ENCODE data around the gene SORCS1.

Gene SORCS1

DNA sequence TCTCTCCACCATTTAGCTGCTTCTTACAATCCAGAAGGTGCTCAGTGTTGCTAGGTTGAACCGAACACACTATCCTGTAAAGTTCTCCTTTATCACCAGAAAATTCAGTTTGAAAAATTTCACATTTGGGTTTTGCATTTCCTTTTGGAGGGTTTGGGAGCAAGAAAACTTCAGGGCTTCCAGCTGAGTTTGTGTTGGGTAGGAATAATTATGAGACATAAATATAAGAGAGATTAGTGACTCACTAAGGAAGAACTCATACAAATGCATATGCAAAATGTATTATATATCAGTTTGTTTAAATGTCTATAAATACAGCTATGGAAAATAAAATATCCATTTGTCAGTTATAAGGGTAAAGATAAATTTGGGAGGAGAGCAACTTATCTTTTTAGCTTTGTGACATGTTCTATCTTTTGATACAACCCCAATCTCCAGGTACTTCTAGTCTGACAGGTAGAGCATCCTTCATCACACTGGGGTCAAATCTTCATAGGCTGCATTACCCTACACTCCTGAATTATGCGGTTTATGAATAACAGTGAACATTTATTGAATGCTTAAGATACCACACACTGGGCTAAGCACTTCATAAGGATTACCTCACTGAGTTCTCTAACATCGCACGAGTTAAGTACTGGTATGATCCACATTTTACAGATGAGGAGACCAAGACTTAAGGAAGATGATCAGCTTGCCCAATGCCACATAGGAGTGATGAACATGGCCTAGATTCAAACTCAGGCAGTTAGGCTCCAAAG, 304.4 kb downstream of the SORCS1 start:
- Histone ChIP-seq H2AFZ (ENCODE audit: low read depth, low read length) (no peak overlapping the region), H3K4me3 (ENCODE audit: low read length) (no peak overlapping the region), H3K36me3 (ENCODE audit: insufficient read depth, low read length) (no peaks in the 10 kb centered on the region), H3K4me1 (ENCODE audit: insufficient read depth, low read length) (no peaks in the 10 kb centered on the region), H3K9me3 (ENCODE audit: low read length) (no peaks in the 10 kb centered on the region), H3K27me3 (ENCODE audit: insufficient read depth, low read length) (no peaks in the 10 kb centered on the region)

DNA sequence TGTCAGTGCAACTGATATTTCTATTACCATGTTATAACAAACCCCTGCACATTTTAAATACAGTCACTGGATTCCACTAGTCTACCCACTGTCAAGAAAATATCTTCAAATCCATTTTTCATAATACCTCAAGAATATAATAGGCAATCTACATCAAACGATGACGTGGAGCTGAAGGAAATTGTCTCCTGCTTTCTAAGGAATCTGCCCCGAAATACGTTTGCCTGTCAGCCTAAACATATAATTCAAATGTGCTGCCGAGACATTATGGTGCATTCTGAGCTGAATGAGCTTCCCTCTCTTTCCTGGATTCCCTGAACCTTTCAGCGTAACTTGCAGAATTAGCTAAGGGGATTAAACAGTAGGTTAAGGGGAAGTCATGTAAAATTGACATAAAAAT, 306.8 kb downstream of the SORCS1 start:
- H3K27me3 ChIP-seq (ENCODE audit: insufficient read depth, low read length): no peaks in the 10 kb centered on the region
- H2AFZ ChIP-seq (ENCODE audit: low read depth, low read length): no peak overlapping the region
- H3K9me3 ChIP-seq (ENCODE audit: low read length): no peaks in the 10 kb centered on the region
- no peak overlapping the region for H3K4me3 ChIP-seq (ENCODE audit: low read length)
- H3K36me3 ChIP-seq (ENCODE audit: insufficient read depth, low read length): no peaks in the 10 kb centered on the region
- no peaks in the 10 kb centered on the region for H3K4me1 ChIP-seq (ENCODE audit: insufficient read depth, low read length)

DNA sequence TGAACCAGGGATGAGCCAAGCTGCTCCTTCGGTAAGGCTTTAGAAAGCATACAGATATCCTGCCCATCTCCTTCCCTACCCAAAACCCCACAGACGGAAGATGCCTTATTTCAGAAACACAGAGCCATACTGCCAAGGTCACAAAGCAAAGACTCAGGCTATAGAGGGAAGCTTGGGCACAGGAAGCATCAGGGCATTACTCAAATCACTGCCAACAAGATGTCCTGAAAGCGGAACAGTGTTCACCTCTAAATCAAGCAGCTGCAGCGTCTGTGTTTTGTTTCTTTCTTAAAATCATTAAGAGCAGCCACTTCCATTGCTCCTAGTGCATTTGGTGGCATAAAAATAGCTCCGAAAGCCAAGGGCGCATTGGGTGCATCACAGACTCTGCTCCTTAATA, 307.3 kb downstream of the SORCS1 start:
- no peaks in the 10 kb centered on the region for H3K9me3 ChIP-seq (ENCODE audit: low read length)
- H2AFZ ChIP-seq (ENCODE audit: low read depth, low read length): no peak overlapping the region
- no peaks in the 10 kb centered on the region for H3K27me3 ChIP-seq (ENCODE audit: insufficient read depth, low read length)
- H3K36me3 ChIP-seq (ENCODE audit: insufficient read depth, low read length): no peaks in the 10 kb centered on the region
- no peak overlapping the region for H3K4me3 ChIP-seq (ENCODE audit: low read length)
- H3K4me1 ChIP-seq (ENCODE audit: insufficient read depth, low read length): no peaks in the 10 kb centered on the region

DNA sequence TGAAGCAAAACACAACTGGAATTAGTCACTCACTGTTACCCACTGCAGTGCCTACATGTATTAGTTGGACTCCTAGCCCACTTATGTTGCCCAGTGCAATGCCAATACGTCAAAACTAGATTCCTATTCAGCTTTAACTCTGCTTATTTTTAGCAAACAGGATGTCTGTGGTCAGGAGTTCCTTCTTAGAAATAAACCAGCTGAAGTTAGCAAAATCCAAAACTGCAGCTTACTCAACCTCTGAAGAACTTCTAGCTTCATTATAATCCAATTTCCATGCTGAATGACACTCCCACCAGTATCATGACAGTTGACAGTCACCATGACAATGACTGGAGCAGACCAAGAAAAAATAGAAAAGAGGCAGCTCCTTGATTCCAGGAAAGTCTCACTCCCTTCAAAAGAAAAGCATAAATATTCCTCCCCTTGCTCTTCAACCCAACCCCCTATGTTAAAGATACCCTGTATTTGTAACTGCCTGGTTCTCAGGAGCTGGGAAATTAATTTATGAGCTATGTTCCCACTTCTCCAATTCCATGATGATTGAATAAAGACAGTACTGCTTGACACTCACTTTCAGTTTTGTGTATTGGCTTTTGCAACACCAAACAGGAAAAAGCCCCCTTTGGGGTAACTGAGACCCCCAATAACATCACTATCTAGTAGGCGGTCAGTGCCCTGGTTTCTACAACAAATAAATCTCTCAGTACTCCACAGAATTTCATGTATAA, 327.4 kb downstream of the SORCS1 start:
- H3K27me3 ChIP-seq (ENCODE audit: insufficient read depth, low read length): no peaks in the 10 kb centered on the region
- no peaks in the 10 kb centered on the region for H3K36me3 ChIP-seq (ENCODE audit: insufficient read depth, low read length)
- no peak overlapping the region for H3K4me3 ChIP-seq (ENCODE audit: low read length)
- H2AFZ ChIP-seq (ENCODE audit: low read depth, low read length): no peak overlapping the region
- H3K4me1 ChIP-seq (ENCODE audit: insufficient read depth, low read length): no peaks in the 10 kb centered on the region
- H3K9me3 ChIP-seq (ENCODE audit: low read length): no peaks in the 10 kb centered on the region

DNA sequence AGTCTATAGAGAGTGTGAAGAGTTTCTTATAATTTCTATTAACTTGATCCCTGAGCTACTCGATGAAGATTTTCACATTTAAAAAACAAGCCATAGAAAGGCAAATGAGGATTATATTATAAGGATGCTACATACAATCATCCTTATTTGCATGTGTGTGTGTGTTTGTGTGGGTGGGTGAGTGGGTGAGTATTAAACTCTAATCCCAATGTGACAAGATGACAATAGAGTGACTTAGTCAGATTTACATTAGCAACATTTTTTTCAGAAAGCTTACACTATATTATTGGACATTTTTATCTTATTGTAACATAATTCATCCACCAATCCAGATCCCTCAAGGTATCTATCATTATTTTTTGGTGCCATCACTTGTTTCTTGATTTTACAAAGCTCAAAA, 331.7 kb downstream of the SORCS1 start:
- H3K9me3 ChIP-seq (ENCODE audit: low read length): no peaks in the 10 kb centered on the region
- no peaks in the 10 kb centered on the region for H3K36me3 ChIP-seq (ENCODE audit: insufficient read depth, low read length)
- H3K4me1 ChIP-seq (ENCODE audit: insufficient read depth, low read length): no peaks in the 10 kb centered on the region
- H3K27me3 ChIP-seq (ENCODE audit: insufficient read depth, low read length): no peaks in the 10 kb centered on the region
- no peak overlapping the region for H2AFZ ChIP-seq (ENCODE audit: low read depth, low read length)
- H3K4me3 ChIP-seq (ENCODE audit: low read length): no peak overlapping the region

DNA sequence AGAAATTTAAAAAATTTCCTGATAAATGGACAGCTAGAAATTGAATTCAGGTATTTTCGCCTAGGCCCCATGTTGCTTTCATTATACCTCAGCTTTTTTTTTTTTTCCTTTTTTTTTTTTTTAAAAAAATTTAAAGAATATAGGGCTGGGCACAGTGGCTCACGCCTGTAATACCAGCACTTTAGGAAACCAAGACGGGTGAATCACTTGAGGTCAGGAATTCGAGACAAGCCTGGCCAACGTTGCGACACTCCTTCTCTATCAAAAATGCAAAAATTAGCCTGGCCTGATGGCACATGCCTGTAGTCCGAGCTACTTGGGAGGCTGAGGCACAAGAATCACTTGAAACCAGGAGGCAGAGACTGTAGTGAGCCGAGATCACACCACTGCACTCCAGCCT, 334.0 kb downstream of the SORCS1 start:
- Histone ChIP-seq H3K9me3 (ENCODE audit: low read length) (no peaks in the 10 kb centered on the region), H3K36me3 (ENCODE audit: insufficient read depth, low read length) (no peaks in the 10 kb centered on the region), H3K4me1 (ENCODE audit: insufficient read depth, low read length) (no peaks in the 10 kb centered on the region), H2AFZ (ENCODE audit: low read depth, low read length) (no peak overlapping the region), H3K27me3 (ENCODE audit: insufficient read depth, low read length) (no peaks in the 10 kb centered on the region), H3K4me3 (ENCODE audit: low read length) (no peak overlapping the region)

DNA sequence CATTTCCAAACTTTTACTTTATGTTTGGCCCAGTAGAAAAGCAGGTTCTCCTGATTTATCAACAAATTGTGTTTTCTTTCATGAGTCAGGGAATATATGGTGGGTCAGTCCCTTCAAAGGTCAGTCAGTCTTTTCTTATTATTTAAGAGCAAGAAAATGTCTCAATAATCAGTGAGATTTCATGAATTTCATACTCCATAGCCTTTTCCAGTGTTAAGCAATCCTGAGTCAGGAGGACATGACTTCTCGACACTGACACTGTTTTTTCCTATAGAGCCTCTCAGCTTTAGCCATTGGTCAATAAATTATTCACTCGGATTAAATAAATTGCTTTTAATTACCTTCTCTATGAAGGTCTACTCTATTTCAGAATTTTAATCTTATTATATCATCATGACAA, 334.5 kb downstream of the SORCS1 start:
- Histone ChIP-seq H3K36me3 (ENCODE audit: insufficient read depth, low read length) (no peaks in the 10 kb centered on the region), H3K4me1 (ENCODE audit: insufficient read depth, low read length) (no peaks in the 10 kb centered on the region), H2AFZ (ENCODE audit: low read depth, low read length) (no peak overlapping the region), H3K9me3 (ENCODE audit: low read length) (no peaks in the 10 kb centered on the region), H3K4me3 (ENCODE audit: low read length) (no peak overlapping the region), H3K27me3 (ENCODE audit: insufficient read depth, low read length) (no peaks in the 10 kb centered on the region)

DNA sequence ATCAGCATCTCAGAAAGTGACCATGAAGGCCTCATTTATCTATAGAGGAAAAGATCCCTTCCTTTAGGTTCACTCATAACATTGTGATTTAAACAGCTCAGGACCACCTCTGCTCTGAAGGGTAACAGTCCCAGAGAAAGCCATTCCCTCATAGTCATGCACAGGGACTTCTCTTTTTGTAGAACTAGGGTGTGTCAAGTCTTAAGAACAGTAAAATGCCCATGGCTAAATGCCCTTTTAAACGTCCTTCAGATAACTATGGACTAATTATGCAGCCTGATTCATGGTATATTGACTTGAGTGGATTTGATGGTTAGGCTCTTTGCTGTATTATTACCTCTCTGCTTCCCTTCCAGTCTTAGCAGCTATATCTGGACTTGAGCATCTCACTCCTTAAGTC, 337.8 kb downstream of the SORCS1 start:
- Histone ChIP-seq H3K4me1 (ENCODE audit: insufficient read depth, low read length) (no peaks in the 10 kb centered on the region), H3K27me3 (ENCODE audit: insufficient read depth, low read length) (no peaks in the 10 kb centered on the region), H3K36me3 (ENCODE audit: insufficient read depth, low read length) (no peaks in the 10 kb centered on the region), H3K9me3 (ENCODE audit: low read length) (no peaks in the 10 kb centered on the region), H2AFZ (ENCODE audit: low read depth, low read length) (no peak overlapping the region), H3K4me3 (ENCODE audit: low read length) (no peak overlapping the region)

DNA sequence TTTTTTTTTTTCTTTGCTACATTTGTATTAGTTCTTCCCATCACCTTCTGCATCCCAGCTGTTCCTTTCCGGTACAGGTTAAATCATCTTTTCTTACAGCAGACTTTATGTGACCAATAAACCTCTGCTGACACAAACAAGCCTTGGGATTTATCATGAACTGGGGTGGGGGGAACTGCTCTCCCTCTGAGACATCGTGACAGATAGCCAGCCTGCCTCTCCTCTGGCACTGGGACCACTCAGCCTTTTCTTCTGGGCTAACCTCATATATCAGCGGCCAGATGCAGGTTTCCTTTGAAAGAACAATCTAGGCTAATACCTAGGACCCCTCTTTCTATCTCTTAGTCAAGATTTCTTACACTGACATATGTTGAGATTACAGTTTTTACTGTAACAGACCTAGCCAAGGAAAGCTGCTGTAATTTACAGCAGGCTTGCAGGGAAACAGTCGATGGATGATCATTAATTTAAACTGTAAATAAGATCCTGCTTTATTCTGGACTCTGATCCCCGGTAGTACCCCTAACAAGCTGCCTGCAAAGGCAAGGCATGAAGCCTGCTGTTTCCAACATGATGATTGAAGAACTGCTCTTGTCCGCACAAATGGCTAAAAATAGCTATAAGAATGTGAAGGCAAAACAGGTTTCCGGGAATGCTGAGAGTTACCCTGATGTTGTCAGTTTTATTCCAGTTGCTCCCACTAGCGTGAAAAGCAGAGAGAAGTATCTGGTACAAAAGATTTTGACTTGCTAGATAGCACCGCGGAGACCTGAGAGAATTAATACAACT, 338.7 kb downstream of the SORCS1 start:
- Histone ChIP-seq H3K4me1 (ENCODE audit: insufficient read depth, low read length) (no peaks in the 10 kb centered on the region), H2AFZ (ENCODE audit: low read depth, low read length) (no peak overlapping the region), H3K4me3 (ENCODE audit: low read length) (no peak overlapping the region), H3K27me3 (ENCODE audit: insufficient read depth, low read length) (no peaks in the 10 kb centered on the region), H3K9me3 (ENCODE audit: low read length) (no peaks in the 10 kb centered on the region), H3K36me3 (ENCODE audit: insufficient read depth, low read length) (no peaks in the 10 kb centered on the region)

DNA sequence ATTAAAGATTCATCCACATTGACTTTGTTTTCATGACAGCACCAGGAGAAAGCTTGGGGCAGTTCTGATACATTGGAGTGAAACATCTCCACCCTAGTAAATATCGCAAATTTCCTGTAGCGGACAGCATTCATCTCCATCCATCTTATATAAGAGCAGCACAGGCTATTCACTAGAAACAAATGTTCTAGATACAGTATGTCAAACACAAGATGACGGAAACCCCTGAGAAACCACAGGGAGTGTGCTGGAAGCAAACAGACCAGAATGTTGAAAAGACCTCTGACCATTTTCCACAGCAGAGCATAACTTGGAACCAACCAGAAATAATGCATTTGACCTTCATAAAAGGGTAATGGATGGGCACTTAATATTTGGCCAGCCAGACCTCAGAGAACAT, 343.9 kb downstream of the SORCS1 start:
- H3K9me3 ChIP-seq (ENCODE audit: low read length): no peaks in the 10 kb centered on the region
- H3K4me3 ChIP-seq (ENCODE audit: low read length): no peak overlapping the region
- H3K4me1 ChIP-seq (ENCODE audit: insufficient read depth, low read length): peaks cover 2% of the 10 kb centered on the region
- H3K36me3 ChIP-seq (ENCODE audit: insufficient read depth, low read length): no peaks in the 10 kb centered on the region
- H3K27me3 ChIP-seq (ENCODE audit: insufficient read depth, low read length): no peaks in the 10 kb centered on the region
- H2AFZ ChIP-seq (ENCODE audit: low read depth, low read length): no peak overlapping the region

DNA sequence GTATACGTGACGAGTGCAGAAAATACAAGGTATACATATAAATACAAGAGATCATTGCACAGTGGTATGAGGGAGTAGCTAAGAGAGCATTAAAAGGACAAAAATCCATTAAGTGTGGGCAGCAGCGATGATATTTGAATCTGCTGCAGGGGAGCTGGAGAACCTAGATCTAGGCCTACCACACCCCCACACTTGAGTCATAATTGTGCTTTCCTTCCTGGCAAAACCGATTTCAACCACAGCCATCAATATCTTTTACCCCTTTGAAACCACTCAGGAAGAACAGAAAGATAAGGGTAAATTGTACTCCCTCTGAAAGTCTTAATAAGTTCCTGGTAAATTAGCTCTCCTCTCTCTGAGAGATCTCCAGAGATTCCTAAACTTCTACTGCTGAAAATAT, 345.0 kb downstream of the SORCS1 start:
- peaks cover 2% of the 10 kb centered on the region for H3K4me1 ChIP-seq (ENCODE audit: insufficient read depth, low read length)
- no peaks in the 10 kb centered on the region for H3K27me3 ChIP-seq (ENCODE audit: insufficient read depth, low read length)
- H3K4me3 ChIP-seq (ENCODE audit: low read length): no peak overlapping the region
- H2AFZ ChIP-seq (ENCODE audit: low read depth, low read length): no peak overlapping the region
- no peaks in the 10 kb centered on the region for H3K36me3 ChIP-seq (ENCODE audit: insufficient read depth, low read length)
- no peaks in the 10 kb centered on the region for H3K9me3 ChIP-seq (ENCODE audit: low read length)

DNA sequence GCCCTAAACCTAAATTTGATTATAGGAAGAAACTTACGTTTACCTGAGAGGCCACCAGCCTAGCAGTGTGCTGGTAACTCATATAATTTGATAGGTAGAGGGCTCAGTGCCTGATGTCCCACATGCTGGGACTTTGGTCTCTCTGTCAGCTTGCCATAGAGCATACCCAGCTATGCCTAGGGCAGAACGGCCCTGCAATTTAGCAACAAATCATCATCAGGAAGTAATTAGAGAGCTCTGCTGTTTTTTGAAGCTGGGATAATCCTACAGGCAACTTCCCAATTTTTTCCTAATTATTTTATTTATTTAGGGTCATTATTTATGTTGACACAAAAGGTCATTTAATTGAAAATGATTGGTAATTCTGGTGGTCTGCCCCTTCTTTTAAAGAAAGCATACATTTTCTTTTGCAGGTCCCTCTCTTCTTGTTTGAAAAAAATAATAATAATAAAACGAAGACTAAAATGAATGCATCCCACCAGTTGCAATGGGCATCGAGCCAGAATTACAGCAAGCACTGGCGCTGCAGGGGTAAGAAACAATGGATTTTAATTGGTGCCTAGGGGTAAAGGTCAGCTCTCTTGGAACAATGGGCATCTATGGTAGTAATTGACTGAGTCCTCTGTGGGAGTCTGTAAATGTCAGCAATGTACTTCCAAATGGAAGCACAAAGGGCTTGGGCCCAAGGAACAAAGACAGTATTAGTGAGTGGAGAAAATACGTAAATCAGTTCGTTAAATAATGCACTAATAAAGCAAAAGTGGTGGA, 348.0 kb downstream of the SORCS1 start:
- Histone ChIP-seq H3K4me3 (ENCODE audit: low read length) (no peak overlapping the region), H3K27me3 (ENCODE audit: insufficient read depth, low read length) (no peaks in the 10 kb centered on the region), H3K4me1 (ENCODE audit: insufficient read depth, low read length) (peaks cover 2% of the 10 kb centered on the region), H3K36me3 (ENCODE audit: insufficient read depth, low read length) (no peaks in the 10 kb centered on the region), H2AFZ (ENCODE audit: low read depth, low read length) (no peak overlapping the region), H3K9me3 (ENCODE audit: low read length) (no peaks in the 10 kb centered on the region)
